OCI-LY1 (cell line): ENCODE measurements around the gene ADAMTSL4.

ENCODE experiments used
- EZH2 ChIP-seq: fragments of 200-600 bp; sonication (generic), shearing (Covaris generic); IDR thresholded peaks from 2 replicates; pipeline ENCODE4 v1.8.0; 2017; ENCODE audit warnings: borderline replicate concordance, mixed run types, mild to moderate bottlenecking, antibody characterized with exemption, low read length, moderate library complexity, mixed read lengths
- TF ChIP-seq, protein P1 (sequence below): fragments of 200-600 bp; sonication (generic), shearing (Covaris generic); IDR thresholded peaks from 2 replicates; pipeline ENCODE4 v1.5.1; 2017; ENCODE audit warnings: mild to moderate bottlenecking, antibody characterized with exemption, low read length, moderate library complexity, mixed read lengths

DNA sequence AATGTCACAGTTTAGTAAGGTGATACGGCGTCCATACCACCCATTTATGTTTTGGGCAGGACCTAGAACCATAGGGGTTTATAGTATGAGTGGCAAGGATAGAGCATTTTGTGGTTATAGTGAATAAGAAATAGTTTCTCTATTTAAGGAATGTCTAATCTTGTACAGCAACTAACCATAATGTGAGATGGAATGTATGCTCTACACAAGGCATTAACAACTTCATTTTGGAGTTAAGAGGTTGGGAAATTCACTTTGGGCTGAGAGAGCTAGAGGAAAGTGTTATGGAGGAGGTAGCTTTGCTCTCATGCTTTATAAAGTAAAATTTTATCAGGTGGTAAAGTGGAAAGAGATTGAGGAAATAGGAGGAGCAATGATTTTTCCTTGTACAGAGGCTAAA, 33.2 kb downstream of the ADAMTSL4 start:
- TF ChIP-seq, protein P1, sequence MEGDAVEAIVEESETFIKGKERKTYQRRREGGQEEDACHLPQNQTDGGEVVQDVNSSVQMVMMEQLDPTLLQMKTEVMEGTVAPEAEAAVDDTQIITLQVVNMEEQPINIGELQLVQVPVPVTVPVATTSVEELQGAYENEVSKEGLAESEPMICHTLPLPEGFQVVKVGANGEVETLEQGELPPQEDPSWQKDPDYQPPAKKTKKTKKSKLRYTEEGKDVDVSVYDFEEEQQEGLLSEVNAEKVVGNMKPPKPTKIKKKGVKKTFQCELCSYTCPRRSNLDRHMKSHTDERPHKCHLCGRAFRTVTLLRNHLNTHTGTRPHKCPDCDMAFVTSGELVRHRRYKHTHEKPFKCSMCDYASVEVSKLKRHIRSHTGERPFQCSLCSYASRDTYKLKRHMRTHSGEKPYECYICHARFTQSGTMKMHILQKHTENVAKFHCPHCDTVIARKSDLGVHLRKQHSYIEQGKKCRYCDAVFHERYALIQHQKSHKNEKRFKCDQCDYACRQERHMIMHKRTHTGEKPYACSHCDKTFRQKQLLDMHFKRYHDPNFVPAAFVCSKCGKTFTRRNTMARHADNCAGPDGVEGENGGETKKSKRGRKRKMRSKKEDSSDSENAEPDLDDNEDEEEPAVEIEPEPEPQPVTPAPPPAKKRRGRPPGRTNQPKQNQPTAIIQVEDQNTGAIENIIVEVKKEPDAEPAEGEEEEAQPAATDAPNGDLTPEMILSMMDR: no peak
- no peak for TF ChIP-seq EZH2
